H1 (cell line): ENCODE data around the gene TRAPPC2L. TPM values are rescaled to one million over a fixed set of nuclear protein-coding genes. Genes with fewer than 3 reads are reported as not detected.
A peak's percentile ranks its signal among the peaks of the same experiment; 100 is the strongest.

Experiments
- CTCF ChIA-PET: fragments of 300-600 bp; sonication (Branson Sonifier 250); formaldehyde crosslinking; loops from one replicate; lab custom pipeline; 2021; ENCODE audit not compliant: partially characterized antibody; lab: Charles Lee
- POLR2A ChIA-PET: fragments of 300-600 bp; sonication (Branson Sonifier 250); formaldehyde crosslinking; loops from one replicate; lab custom pipeline; 2021; ENCODE audit warnings: inconsistent platforms; ENCODE audit not compliant: partially characterized antibody; lab: Charles Lee
- DNase-seq, 2 experiments: peaks; one replicate each; pipeline versions ENCODE4 v3.0.0 to v3.0.0-alpha.2; 2010 to 2022; ENCODE audit warnings: low spot score in 2 of 2, low read depth in 1 of 2, mixed read lengths in 1 of 2
- FAIRE-seq: peaks from 2 replicates; lab custom pipeline; 2011; peaks lifted over from hg19 to GRCh38; lab: Jason Lieb, UNC
- H2AFZ ChIP-seq: 2 replicates; pipeline ENCODE4 v1.8.1; 2012; ENCODE audit warnings: low read length, inconsistent platforms
- H2AK5ac ChIP-seq: 2 replicates; pipeline ENCODE4 v1.6.1; 2013; ENCODE audit warnings: low read depth, low read length
- H2BK120ac ChIP-seq: replicated peaks from 2 replicates; pipeline ENCODE3; 2013; ENCODE audit warnings: low read depth, low read length, inconsistent platforms
- H2BK12ac ChIP-seq: 2 replicates; pipeline ENCODE4 v1.6.1; 2013; ENCODE audit warnings: low read depth, low read length
- H2BK15ac ChIP-seq: 2 replicates; pipeline ENCODE4 v1.6.1; 2013; ENCODE audit warnings: low read length
- H2BK20ac ChIP-seq: 2 replicates; pipeline ENCODE4 v1.6.1; 2013; ENCODE audit warnings: low read length
- H2BK5ac ChIP-seq: 2 replicates; pipeline ENCODE4 v1.6.1; 2013; ENCODE audit warnings: low read depth, low read length
- H3K14ac ChIP-seq: 2 replicates; pipeline ENCODE4 v1.6.1; 2013; ENCODE audit warnings: inconsistent platforms; ENCODE audit not compliant: insufficient read length
- H3K18ac ChIP-seq: 2 replicates; pipeline ENCODE4 v1.6.1; 2013; ENCODE audit warnings: low read length; ENCODE audit errors: extremely low read depth
- H3K23ac ChIP-seq: 2 replicates; pipeline ENCODE4 v1.6.1; 2013; ENCODE audit warnings: inconsistent platforms; ENCODE audit not compliant: insufficient read length
- H3K23me2 ChIP-seq: 2 replicates; pipeline ENCODE4 v1.6.1; 2013; ENCODE audit warnings: low read depth, low read length
- H3K27ac ChIP-seq: 2 replicates; pipeline ENCODE4 v1.6.1; 2011; ENCODE audit warnings: low read depth, low read length, inconsistent platforms
- H3K27me3 ChIP-seq, 4 experiments: replicated peaks in 1 of 4; 1 replicate in 1 of 4; 2 replicates in 3 of 4; pipeline versions ENCODE4 v1.6.1 to v1.8.1; 2011 to 2013; ENCODE audit warnings: low read length in 3 of 4, mild to moderate bottlenecking in 3 of 4, inconsistent platforms in 2 of 4, mixed read lengths in 2 of 4, moderate library complexity in 1 of 4; ENCODE audit not compliant: control insufficient read depth in 3 of 4, insufficient read depth in 3 of 4; ENCODE audit errors: extremely low read depth in 1 of 4
- H3K36me3 ChIP-seq, 4 experiments: 2 replicates each; pipeline versions ENCODE4 v1.6.1 to v1.8.1; 2011 to 2013; ENCODE audit warnings: mild to moderate bottlenecking in 4 of 4, low read length in 3 of 4, moderate library complexity in 2 of 4, control low read depth in 1 of 4, inconsistent platforms in 1 of 4; ENCODE audit not compliant: insufficient read depth in 4 of 4, control insufficient read depth in 2 of 4
- H3K4ac ChIP-seq: replicated peaks from 2 replicates; pipeline ENCODE3; 2013; ENCODE audit warnings: low read length, low read depth, mixed read lengths, inconsistent platforms; ENCODE audit not compliant: insufficient read length
- H3K4me1 ChIP-seq, 4 experiments: replicated peaks in 1 of 4; 1 replicate in 1 of 4; 2 replicates in 3 of 4; pipeline versions ENCODE4 v1.6.1 to v1.8.1; 2011 to 2013; ENCODE audit warnings: low read length in 3 of 4, inconsistent platforms in 2 of 4, mixed read lengths in 1 of 4; ENCODE audit not compliant: insufficient read depth in 4 of 4, control insufficient read depth in 3 of 4
- H3K4me2 ChIP-seq, 2 experiments: 2 replicates each; pipeline versions ENCODE4 v1.6.1 to v1.8.1; 2011 to 2013; ENCODE audit warnings: low read depth in 2 of 2, low read length in 2 of 2, control low read depth in 1 of 2, inconsistent platforms in 1 of 2, mild to moderate bottlenecking in 1 of 2; ENCODE audit not compliant: insufficient read depth in 1 of 2
- H3K4me3 ChIP-seq, 4 experiments: fragments of 200-600, 300-600 bp in 1 of 4; sonication (generic), shearing (Covaris generic), sonication (Bioruptor Twin) in 1 of 4; 2 replicates each; pipeline versions ENCODE4 v1.5.1 to v1.8.1; 2011 to 2016; ENCODE audit warnings: low read length in 4 of 4, low read depth in 3 of 4, control low read depth in 2 of 4, inconsistent platforms in 2 of 4, mild to moderate bottlenecking in 2 of 4, mixed read lengths in 1 of 4, moderate library complexity in 1 of 4; ENCODE audit not compliant: insufficient read depth in 2 of 4; ENCODE audit errors: extremely low read depth in 1 of 4
- H3K56ac ChIP-seq: replicated peaks from 2 replicates; pipeline ENCODE3; 2013; ENCODE audit warnings: low read depth, mild to moderate bottlenecking, mixed read lengths, low read length, inconsistent platforms; ENCODE audit not compliant: insufficient read length
- H3K79me1 ChIP-seq: 2 replicates; pipeline ENCODE4 v1.6.1; 2013; ENCODE audit warnings: low read depth, low read length, control low read depth
- H3K79me2 ChIP-seq, 2 experiments: 2 replicates each; pipeline versions ENCODE4 v1.6.1 to v1.8.1; 2012 to 2013; ENCODE audit warnings: low read length in 2 of 2, mild to moderate bottlenecking in 2 of 2, inconsistent platforms in 1 of 2; ENCODE audit not compliant: insufficient read depth in 2 of 2, control insufficient read depth in 1 of 2
- H3K9ac ChIP-seq, 4 experiments: replicated peaks in 1 of 4; 1 replicate in 1 of 4; 2 replicates in 3 of 4; pipeline versions ENCODE4 v1.6.1 to v1.8.1; 2011 to 2013; ENCODE audit warnings: low read depth in 3 of 4, low read length in 3 of 4, control low read depth in 2 of 4, mild to moderate bottlenecking in 2 of 4, moderate library complexity in 2 of 4, inconsistent platforms in 1 of 4; ENCODE audit errors: extremely low read depth in 1 of 4
- H3K9me3 ChIP-seq, 2 experiments: 2 replicates each; pipeline versions ENCODE4 v1.6.1 to v1.8.1; 2012 to 2013; ENCODE audit warnings: mild to moderate bottlenecking in 2 of 2, moderate library complexity in 2 of 2, control low read depth in 1 of 2, inconsistent platforms in 1 of 2, low read depth in 1 of 2, low read length in 1 of 2, mixed read lengths in 1 of 2; ENCODE audit not compliant: insufficient read depth in 2 of 2
- H4K20me1 ChIP-seq, 2 experiments: replicated peaks in 1 of 2; 2 replicates each; pipeline versions ENCODE3 to v1.8.1; 2011 to 2013; ENCODE audit warnings: inconsistent platforms in 2 of 2, low read length in 2 of 2, mild to moderate bottlenecking in 1 of 2; ENCODE audit not compliant: insufficient read depth in 2 of 2, control insufficient read depth in 1 of 2
- H4K5ac ChIP-seq: 2 replicates; pipeline ENCODE4 v1.6.1; 2013; ENCODE audit warnings: low read length, low read depth, mixed read lengths, inconsistent platforms; ENCODE audit not compliant: insufficient read length
- H4K8ac ChIP-seq: 2 replicates; pipeline ENCODE4 v1.8.0; 2013; ENCODE audit warnings: mild to moderate bottlenecking, moderate library complexity, low read length, inconsistent platforms; ENCODE audit not compliant: insufficient read depth; ENCODE audit errors: extremely low read depth
- H4K91ac ChIP-seq: replicated peaks from 2 replicates; pipeline ENCODE3; 2013; ENCODE audit warnings: low read length, mixed read lengths, inconsistent platforms; ENCODE audit not compliant: insufficient read length
- ATF3 ChIP-seq: IDR thresholded peaks from 2 replicates; pipeline ENCODE4 v1.6.1; 2011; ENCODE audit warnings: low read depth, mild to moderate bottlenecking, low read length; ENCODE audit not compliant: insufficient read depth
- CBX5 ChIP-seq: fragments of 300-800, 300-1000 bp; sonication (generic); IDR thresholded peaks from 2 replicates; pipeline ENCODE4 v1.7.1; 2016; ENCODE audit warnings: antibody characterized with exemption, low read length, low read depth
- KDM1A ChIP-seq: fragments of 200-600, 300-600 bp; sonication (generic); IDR thresholded peaks from 2 replicates; pipeline ENCODE4 v1.7.1; 2016; ENCODE audit warnings: mild to moderate bottlenecking, low read length, borderline replicate concordance
- POLR2AphosphoS5 ChIP-seq: IDR thresholded peaks from 2 replicates; pipeline ENCODE4 v1.6.1; 2011; ENCODE audit warnings: low read depth, low read length
- WGBS, 2 experiments: shearing (Covaris generic) in 1 of 2; methylation state at CpG; one replicate each; pipeline versions ENCODE4 v1.1.6 to v1.1.7; 2013 to 2015; ENCODE audit warnings: low lambda C conversion rate in 2 of 2, mixed read lengths in 2 of 2, inconsistent platforms in 1 of 2, low coverage in 1 of 2, missing lambda C conversion rate in 1 of 2; ENCODE audit not compliant: insufficient replicate concordance in 2 of 2, insufficient coverage in 1 of 2, insufficient read length in 1 of 2; ENCODE audit errors: extremely low coverage in 1 of 2, missing lambda C conversion rate in 1 of 2; 5-methylcytosine and 5-hydroxymethylcytosine counted together
- polyA plus RNA-seq, 7 experiments: library from polyadenylated mRNA; depleted of rRNA in 3 of 7; stranded (reverse) in 5 of 7; unstranded in 2 of 7; fragments of >200 nt in 5 of 7; fragments of 200-250 nt in 2 of 7; gene quantifications; 1 replicate in 5 of 7; 2 replicates in 1 of 7; 4 replicates in 1 of 7; pipeline versions ENCODE4 v1.2.1 to v1.2.3, GENCODE V29; 2011 to 2013; ENCODE audit warnings: missing spikeins in 2 of 7, mixed read lengths in 2 of 7
- total RNA-seq: library from RNA; stranded (reverse); fragmentation: NEBNext Ultra II Directional; extraction: Animal tissue kit (Norgen Biotek cat#: 25700); gene quantifications from 2 replicates; pipeline ENCODE4 v1.2.1, GENCODE V29; 2021

Gene TRAPPC2L
- total and polyA plus RNA-seq, 2 of the 8 experiments (the other 6 are each of a cell fraction or from before 2014, with no cell fraction given): 98.7 to 133 TPM

GRCh38 chr16:88807142-88807625 is 49.7 kb upstream of the TRAPPC2L start:
- no peak overlapping the region for H4K5ac ChIP-seq
- H3K27ac ChIP-seq: no peak overlapping the region
- DNase-seq (no peak), FAIRE-seq (no peak)
- H2AK5ac ChIP-seq: no peak overlapping the region
- ChIA-PET POLR2A (interaction anchor here (0.8 to 8.1 kb wide), 17 partner anchors 8 to 393 kb away, joined by 3 to 77 read pairs (median 5); partner anchors contain the start of genes PABPN1L and SLC22A31), CTCF (interaction anchor here (0.7 to 2.3 kb wide), 6 partner anchors 8 to 327 kb away, joined by 3 to 8 read pairs (median 3); no protein-coding TSS in a partner anchor)
- H3K79me1 ChIP-seq: peaks cover 15% of the 10 kb centered on the region
- H3K23me2 ChIP-seq: peaks cover 17% of the 10 kb centered on the region
- no peak overlapping the region for H3K18ac ChIP-seq
- H2BK12ac ChIP-seq: no peak overlapping the region
- H3K79me2 ChIP-seq: peaks cover 0 to 34% of the 10 kb centered on the region in 2 experiments; a peak in 2 of 4 replicates
- H3K9me3 ChIP-seq: no peaks in the 10 kb centered on the region
- H3K36me3 ChIP-seq: peaks cover 36 to 63% (median 47%) of the 10 kb centered on the region in 4 experiments
- no peak overlapping the region for H3K23ac ChIP-seq
- H2BK120ac ChIP-seq: no peak overlapping the region
- H4K91ac ChIP-seq: no peak overlapping the region
- H2BK20ac ChIP-seq: no peak overlapping the region
- peaks cover 33 to 48% of the 10 kb centered on the region in 2 experiments for H4K20me1 ChIP-seq
- H3K4me3 ChIP-seq: no peak overlapping the region
- TF ChIP-seq ATF3 (no peak), KDM1A (no peak), CBX5 (no peak), POLR2AphosphoS5 (0 out of 2 replicates have a peak, but pooled peaks have one; percentile 5)
- TF ChIP-seq, all 59 proteins: peak for 1
- no peaks in the 10 kb centered on the region for H3K27me3 ChIP-seq
- H2BK5ac ChIP-seq: no peak overlapping the region; the same call in 1 of the 2 replicates
- H2AFZ ChIP-seq: no peak overlapping the region
- H3K4me2 ChIP-seq: no peak overlapping the region
- H3K9ac ChIP-seq: no peak overlapping the region
- peak overlapping the region; percentile 76 for H4K8ac ChIP-seq
- WGBS, 2 experiments: 92% methylated on average over 23 of the region's 24 CpGs; no CpG with 5 or more reads in 1 of the 2 experiments
- no peak overlapping the region for H2BK15ac ChIP-seq
- no peak overlapping the region for H3K4ac ChIP-seq
- no peak overlapping the region for H3K56ac ChIP-seq
- no peak overlapping the region for H3K14ac ChIP-seq
- peaks cover 0 to 23% (median 13%) of the 10 kb centered on the region in 4 experiments; a peak in 6 of 7 replicates for H3K4me1 ChIP-seq
